GM18909 (cell line): ENCODE measurements around the gene MYO5C.
A peak's percentile ranks its signal among the peaks of the same experiment; 100 is the strongest.
"Not testable (repeated sequence)": the region's sequence is repeated elsewhere in the genome, so short reads cannot be mapped to it uniquely, and the experiment has no call there.

Source experiments
- ATAC-seq: cut with Tn5 transposase; IDR thresholded peaks from one replicate; pipeline ENCODE4 v1.9.1; 2021; ENCODE audit warnings: mild to moderate bottlenecking; ENCODE audit not compliant: unreplicated experiment, poor library complexity

MYO5C gene

GRCh38 chr15:52309154-52309548 lies 13.5 kb upstream of the MYO5C start:
- ATAC-seq: peak; percentile 71

DNA sequence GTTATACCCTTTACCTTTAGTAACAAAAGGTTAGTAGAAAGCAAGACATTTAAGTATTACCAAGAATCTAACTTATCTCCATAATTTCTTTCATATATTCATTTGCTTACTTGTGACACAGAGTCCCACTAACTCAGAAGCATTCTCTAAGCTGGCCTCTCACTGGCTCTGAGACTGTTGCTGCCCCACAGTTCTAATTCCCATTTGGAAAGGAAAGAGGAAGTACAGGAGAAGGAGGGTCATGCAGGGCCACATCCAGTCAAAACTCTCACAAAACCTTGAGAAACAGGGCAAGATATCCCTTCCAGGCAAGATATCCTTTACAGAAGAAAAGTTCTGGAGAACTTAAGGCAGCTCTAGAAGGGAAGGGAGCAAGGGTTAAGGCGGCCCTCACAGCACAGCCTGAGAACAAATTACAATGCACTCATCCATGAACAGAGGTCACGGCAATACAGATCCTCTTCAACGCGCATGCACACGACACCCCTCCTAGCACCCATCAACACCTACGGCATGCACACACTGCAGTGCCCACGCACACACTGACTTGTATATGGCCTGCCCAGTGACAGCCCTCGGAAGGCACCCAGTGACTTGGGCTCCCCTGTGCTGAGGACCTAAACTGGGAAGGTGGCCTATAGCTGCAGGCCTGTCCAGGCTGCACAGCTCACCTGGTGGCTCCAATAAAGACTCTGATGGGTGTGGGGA lies 13.0 kb upstream of the MYO5C start:
- ATAC-seq: peak; percentile 66

- no peak for ATAC-seq
Measured at GRCh38 chr15:52307847-52308246, 12.2 kb upstream of the MYO5C start.

DNA sequence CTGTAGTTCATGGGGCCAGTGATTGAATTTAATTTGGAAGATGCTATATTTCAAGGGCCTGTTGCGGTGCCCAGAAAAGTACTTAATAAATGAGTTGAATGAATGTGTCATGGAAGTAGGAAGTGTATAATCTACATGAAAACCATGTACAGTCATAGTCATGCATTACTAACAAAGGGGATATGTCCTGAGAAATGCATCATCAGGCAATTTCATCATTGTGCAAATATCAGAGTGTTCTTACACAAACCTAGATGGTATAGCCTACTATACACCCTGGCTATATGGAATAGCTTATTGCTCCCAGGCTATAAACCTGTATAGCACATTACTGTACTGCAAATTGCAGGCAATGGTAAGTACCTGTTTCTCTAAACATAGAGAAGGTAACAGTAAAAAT lies 10.7 kb upstream of the MYO5C start:
- ATAC-seq: no peak

GRCh38 chr15:52303093-52303772 lies 7.6 kb upstream of the MYO5C start:
- no peak for ATAC-seq

- ATAC-seq: no peak
Measured at GRCh38 chr15:52301265-52301847, 5.8 kb upstream of the MYO5C start.

- no peak for ATAC-seq
Measured at GRCh38 chr15:52294881-52295420, 653 bp downstream of the MYO5C start.

DNA sequence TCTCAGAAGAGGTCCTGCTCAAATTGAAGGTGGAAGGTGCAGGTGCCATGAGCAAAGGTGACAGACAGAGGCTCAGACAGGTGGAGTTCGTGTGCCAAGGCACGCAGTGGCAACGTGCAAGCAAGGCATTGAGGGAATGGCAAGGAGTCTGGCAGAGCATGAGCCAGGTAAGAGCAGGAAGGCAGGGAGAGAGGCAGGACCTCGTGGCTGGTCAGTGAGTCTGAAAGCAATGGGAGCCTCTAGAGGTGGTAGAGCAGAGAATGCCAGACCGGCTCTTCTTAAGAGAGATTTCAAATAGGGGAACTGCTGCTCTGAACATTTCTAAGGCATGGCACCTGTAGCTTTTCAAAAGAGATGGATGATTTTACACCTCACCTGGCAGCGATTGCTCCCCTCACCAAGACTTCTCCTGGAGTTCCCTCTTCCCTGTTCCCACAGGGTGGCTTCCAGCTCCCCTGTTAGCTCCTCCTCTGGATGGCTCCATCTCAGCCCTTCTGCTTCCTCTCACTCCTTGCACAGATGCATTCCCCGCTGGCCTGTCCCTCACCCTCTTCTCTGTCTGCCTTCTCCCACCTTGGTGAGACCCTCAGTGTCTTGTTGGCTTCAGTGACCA lies 2.7 kb downstream of the MYO5C start:
- no peak for ATAC-seq

- ATAC-seq: peak; percentile 47
Measured at GRCh38 chr15:52291204-52291603, 4.4 kb downstream of the MYO5C start.

DNA sequence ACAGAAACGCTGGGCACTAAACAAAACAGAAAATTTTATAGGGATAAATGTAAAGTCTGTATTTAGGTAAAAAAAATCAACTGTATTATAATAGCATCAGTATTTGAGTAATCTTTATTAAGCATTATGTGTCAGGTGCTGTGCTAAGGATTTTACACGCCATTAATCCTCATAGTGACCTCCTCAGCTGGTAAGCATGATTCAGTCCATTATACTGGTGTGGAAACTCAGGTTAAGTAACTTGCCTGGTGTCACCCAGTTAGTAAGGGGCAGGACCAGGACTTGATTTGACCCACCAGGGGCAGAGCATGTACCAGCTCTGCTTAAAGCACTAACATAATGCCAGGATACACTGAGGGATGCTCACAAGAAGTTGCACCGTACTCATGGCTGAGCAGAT lies 4.8 kb downstream of the MYO5C start:
- ATAC-seq: no peak

DNA sequence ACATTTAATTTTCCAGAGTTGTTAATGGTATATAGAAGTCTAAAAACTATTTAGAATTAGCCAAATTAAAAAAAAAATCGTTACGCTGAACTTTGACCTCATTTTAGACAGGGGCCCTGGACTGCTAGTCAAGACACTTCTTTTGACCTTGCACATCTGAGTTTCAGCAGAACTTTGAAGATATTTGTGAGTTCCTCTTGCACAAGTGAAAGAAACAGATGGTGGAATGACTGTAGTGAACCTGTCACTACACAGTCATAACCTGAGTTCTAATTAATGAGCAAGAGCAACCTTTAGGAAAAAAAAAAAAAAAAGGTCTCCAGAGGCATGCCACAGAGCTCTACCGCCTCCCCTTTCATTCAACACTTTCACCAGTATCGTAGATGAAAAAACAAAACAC lies 5.3 kb downstream of the MYO5C start:
- peak; percentile 68 for ATAC-seq

DNA sequence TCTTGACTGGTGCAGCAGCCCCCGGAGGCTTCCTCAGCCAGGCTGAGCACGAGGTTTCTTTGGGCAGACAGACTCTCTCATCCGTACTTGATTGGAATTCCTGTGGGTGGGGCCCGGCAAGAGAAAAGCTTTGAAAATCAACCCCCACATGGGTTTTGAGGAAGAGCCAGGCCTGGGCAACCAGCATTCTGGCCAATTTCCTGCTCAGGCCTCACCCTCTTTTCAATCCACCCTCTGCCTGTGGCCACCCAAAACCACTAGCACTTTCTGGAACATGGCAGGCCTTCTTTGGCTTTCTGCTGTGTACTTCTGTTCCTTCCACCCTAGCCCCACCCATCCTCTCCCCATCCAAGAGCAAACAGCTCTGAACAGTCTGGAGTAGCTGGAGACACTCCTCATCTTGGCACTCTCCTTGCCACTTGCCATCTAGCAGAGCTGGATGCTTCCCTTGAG lies 5.9 kb downstream of the MYO5C start:
- ATAC-seq: no peak

DNA sequence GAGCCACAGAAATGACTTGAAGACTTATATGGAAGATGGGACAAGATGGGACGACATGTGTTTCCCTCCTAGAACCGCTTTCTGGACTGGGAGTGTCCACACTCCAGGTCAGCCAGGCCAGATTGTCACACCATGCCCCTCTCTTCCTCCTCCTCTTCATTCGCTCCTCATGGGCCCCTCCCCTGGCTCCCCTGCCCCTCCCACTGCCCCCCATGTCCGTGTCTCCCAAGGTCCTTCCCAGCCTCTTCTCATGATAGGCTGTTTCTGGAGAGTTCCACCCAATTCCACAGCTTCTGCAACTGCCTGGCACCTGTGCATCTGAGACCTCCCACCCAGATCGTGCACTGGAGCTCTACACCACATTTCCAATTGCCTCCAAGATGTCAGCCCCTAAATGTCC lies 6.6 kb downstream of the MYO5C start:
- no peak for ATAC-seq

DNA sequence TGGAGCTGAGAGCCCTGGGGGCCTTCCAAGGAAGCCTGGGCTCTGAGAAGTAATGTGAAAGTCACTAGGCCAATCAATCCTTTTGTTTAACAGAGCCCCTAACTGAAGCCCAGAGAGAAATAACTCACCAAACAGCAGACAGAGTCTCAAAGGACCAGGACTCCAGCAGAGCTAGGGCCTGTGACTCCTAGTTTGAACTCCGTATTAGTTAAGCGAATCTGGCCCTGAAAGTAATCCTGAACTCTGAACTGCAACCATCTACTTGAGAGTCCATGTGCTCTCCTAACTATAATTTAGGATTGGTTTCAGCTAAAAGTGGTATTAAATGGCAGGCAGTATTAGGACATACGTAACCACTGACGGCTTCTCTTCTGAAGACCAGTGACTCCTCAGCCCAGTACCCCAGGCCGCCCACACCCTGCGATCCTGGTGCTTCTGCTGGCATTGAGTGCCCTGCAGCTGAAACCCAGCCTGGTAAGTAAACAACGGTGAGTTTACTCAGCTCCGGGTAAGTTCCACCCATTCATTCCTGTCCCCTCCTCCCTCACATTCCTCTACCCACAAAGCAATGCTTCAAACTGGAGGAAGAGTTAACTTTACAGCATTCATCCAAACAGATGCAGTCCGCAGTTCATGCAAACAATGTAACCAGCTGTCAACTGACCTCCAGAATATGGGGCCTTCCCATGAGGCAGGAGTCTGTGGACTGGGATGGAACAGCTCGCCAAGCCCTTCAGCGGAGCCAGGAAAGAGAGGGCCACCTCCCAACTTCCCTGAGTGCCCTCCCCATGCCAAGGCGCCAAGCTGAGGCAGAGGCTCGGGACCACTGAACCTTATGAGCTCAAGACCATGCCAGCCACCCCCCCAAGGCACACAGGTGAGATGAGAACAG lies 7.3 kb downstream of the MYO5C start:
- no peak for ATAC-seq

DNA sequence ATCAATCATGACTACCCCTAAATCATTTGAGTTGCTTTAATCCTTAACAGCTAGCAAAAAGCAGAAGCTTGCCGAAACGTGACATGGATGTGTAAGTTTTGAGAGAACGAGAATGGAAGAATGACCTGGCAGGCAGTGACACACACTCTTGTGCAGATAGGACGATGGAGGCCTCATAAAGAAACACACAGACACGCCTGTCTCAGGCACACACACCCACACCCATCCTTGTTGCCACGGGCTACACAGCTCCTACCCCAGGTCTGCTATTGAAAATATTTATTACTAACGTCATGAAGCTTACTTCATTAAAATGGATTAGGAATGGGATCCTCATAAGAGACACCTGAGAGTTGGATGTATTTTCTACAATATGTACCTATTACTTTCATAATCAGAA lies 8.5 kb downstream of the MYO5C start:
- no peak for ATAC-seq

- ATAC-seq: not testable (repeated sequence)
Measured at GRCh38 chr15:52285941-52286340, 9.7 kb downstream of the MYO5C start.

DNA sequence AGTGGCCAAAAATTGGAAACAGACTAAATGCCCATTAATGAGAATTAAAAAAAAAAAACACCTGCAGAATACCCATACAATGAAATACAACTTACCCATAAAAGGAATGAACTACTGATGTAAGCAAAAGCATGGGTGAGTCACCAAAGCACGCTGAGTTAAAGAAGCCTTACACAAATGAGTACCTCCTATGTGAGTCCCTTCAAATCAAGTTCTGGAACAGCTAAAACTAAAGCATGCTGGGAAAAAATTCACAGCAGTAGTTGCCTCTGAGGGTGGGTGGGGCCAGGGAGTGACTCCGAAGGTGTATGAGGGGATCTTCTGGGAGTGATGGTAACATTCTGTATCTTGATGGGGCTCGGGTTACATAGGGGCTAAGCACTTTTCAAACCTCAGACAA lies 11.4 kb downstream of the MYO5C start:
- ATAC-seq: no peak

- ATAC-seq: no peak
Measured at GRCh38 chr15:52283281-52283680, 12.3 kb downstream of the MYO5C start.

- no peak for ATAC-seq
Measured at GRCh38 chr15:52282418-52282817, 13.2 kb downstream of the MYO5C start.
